ENCODE data around the gene ALDH1A2. TPM values are rescaled to one million over a fixed set of nuclear protein-coding genes. Genes with fewer than 3 reads are reported as not detected.
"Not testable (repeated sequence)": the region's sequence is repeated elsewhere in the genome, so short reads cannot be mapped to it uniquely, and the experiment has no call there.

The ALDH1A2 gene
- total RNA-seq, 2 donors from 2014 or later, result not detected

GRCh38 chr15:58044551-58044950 lies 21.0 kb downstream of the ALDH1A2 start:
- Mint-ChIP-seq H3K4me3 (no peak overlapping the region), H3K4me1 (ENCODE audit: low read depth in 2 of 2) (no peaks in the 10 kb centered on the region), H3K36me3 (no peaks in the 10 kb centered on the region), H3K27ac (no peak overlapping the region), H3K27me3 (peaks cover 26 to 65% of the 10 kb centered on the region in 2 donors), H3K9me3 (no peaks in the 10 kb centered on the region)
- ATAC-seq, result no peak
- no peak for DNase-seq (ENCODE audit: low spot score)

DNA sequence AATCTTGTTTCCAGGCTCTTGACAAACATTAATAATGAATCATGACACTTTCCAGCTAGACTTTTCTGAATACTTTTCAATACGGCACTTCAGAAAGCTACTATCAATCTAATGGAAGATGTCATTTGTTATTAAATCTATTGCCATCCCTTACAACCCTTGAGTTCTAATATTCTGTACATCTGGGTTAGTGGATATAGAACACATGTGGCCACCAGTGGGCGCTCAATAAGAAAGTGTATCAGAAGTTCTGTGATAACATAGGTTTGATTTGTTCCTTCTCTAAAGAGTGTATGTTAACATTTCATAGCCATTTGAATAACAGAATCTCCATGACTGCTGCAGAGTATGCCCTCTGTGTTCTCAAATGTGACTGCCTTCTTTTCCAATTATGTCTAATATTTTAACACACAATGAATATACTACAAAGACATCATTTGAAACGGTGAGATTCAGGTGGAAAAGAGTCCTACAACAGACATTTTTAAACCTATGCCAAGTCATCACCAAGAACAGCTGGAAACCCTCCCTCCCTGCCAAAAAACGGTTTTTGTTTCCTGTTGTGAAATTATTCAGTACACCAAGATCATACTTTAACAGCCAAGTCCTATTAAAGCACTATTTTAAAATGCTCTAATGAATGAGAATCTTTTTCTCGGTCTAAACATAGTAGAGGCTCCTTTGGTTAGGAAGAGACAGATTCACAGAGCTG lies 22.2 kb downstream of the ALDH1A2 start:
- ATAC-seq (no peak), DNase-seq (ENCODE audit: low spot score) (no peak)
- Mint-ChIP-seq H3K27ac (no peak overlapping the region), H3K9me3 (no peaks in the 10 kb centered on the region), H3K36me3 (no peaks in the 10 kb centered on the region), H3K27me3 (peaks cover 26 to 64% of the 10 kb centered on the region in 2 donors), H3K4me1 (ENCODE audit: low read depth in 2 of 2) (no peaks in the 10 kb centered on the region), H3K4me3 (no peak overlapping the region)

DNA sequence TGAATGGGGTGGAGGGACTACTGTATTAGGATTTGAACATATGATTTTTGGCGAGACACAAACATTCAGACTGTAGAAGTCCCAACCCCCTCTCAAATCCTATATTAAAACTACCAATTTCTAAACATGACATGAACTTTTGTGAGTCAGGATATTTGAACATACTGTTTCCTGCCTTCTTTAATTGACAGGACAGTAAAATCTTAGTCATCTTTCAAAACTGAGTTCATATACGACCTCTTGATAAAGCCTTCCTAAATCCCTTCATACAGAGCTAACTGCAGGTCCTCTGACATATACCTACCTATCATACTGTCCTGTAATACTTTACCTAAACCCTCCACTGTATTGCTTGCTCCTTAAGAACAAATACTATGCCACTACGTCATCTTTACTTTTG lies 23.5 kb downstream of the ALDH1A2 start:
- no peak for DNase-seq (ENCODE audit: low spot score)
- H3K4me3 Mint-ChIP-seq, result no peak overlapping the region
- H3K27me3 Mint-ChIP-seq, result peaks cover 33 to 68% of the 10 kb centered on the region in 2 donors
- H3K9me3 Mint-ChIP-seq, result no peaks in the 10 kb centered on the region
- no peaks in the 10 kb centered on the region for H3K4me1 Mint-ChIP-seq (ENCODE audit: low read depth in 2 of 2)
- no peak overlapping the region for H3K27ac Mint-ChIP-seq
- H3K36me3 Mint-ChIP-seq, result no peaks in the 10 kb centered on the region
- ATAC-seq, result no peak

- DNase-seq (ENCODE audit: low spot score), result no peak
- no peaks in the 10 kb centered on the region for H3K9me3 Mint-ChIP-seq
- H3K4me1 Mint-ChIP-seq (ENCODE audit: low read depth in 2 of 2), result no peaks in the 10 kb centered on the region
- H3K4me3 Mint-ChIP-seq, result no peak overlapping the region
- H3K27ac Mint-ChIP-seq, result no peak overlapping the region
- no peaks in the 10 kb centered on the region for H3K36me3 Mint-ChIP-seq
- peaks cover 35 to 72% of the 10 kb centered on the region in 2 donors for H3K27me3 Mint-ChIP-seq
- ATAC-seq, result no peak
These were observed 25.4 kb downstream of the ALDH1A2 start for GRCh38 chr15:58040150-58040549.

- H3K27me3 Mint-ChIP-seq, result peaks cover 30 to 72% of the 10 kb centered on the region in 2 donors
- DNase-seq (ENCODE audit: low spot score) (no peak), ATAC-seq (no peak)
- H3K9me3 Mint-ChIP-seq, result no peaks in the 10 kb centered on the region
- H3K36me3 Mint-ChIP-seq, result no peaks in the 10 kb centered on the region
- no peak overlapping the region for H3K27ac Mint-ChIP-seq
- no peak overlapping the region for H3K4me3 Mint-ChIP-seq
- H3K4me1 Mint-ChIP-seq (ENCODE audit: low read depth in 2 of 2), result no peaks in the 10 kb centered on the region
These were observed 26.2 kb downstream of the ALDH1A2 start for GRCh38 chr15:58039079-58040035.

DNA sequence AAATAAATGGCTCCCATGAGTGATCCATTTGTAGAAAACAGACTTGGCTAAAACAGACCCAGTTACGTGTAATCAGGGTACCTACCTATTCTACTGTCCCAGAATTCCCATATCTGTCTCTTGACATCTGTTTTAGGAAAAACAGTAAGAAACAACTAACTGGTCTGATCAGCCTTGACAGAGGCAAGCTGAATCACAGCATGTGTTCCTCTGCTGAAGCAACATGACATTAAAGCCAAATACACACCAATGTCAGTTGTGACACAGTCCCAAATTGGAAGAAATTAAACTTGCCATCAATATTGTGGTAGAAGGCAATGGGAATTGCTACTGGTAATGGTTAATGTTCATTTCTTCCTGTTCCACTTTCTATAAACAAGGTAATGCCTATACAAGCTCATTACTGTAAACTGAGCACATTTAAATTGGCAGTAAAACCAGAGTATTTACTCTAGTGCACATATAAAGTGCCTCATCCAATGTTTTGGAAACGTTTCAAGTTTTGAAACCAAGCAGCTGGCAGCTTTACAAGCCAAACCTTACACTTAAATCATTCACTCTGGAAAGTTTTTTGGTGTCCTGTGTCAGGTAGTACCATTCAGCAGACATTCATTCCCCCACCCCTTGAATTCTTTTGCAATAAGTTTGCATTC lies 27.0 kb downstream of the ALDH1A2 start:
- Mint-ChIP-seq H3K9me3 (no peaks in the 10 kb centered on the region), H3K36me3 (no peaks in the 10 kb centered on the region), H3K27ac (no peak overlapping the region), H3K4me3 (no peak overlapping the region), H3K27me3 (peaks cover 28 to 68% of the 10 kb centered on the region in 2 donors), H3K4me1 (ENCODE audit: low read depth in 2 of 2) (no peaks in the 10 kb centered on the region)
- ATAC-seq (no peak), DNase-seq (ENCODE audit: low spot score) (no peak)

GRCh38 chr15:58037723-58038301 lies 27.7 kb downstream of the ALDH1A2 start:
- Mint-ChIP-seq H3K9me3 (no peaks in the 10 kb centered on the region), H3K36me3 (no peaks in the 10 kb centered on the region), H3K27me3 (peaks cover 28 to 65% of the 10 kb centered on the region in 2 donors), H3K27ac (no peak overlapping the region), H3K4me1 (ENCODE audit: low read depth in 2 of 2) (no peaks in the 10 kb centered on the region), H3K4me3 (no peak overlapping the region)
- no peak for DNase-seq (ENCODE audit: low spot score)
- no peak for ATAC-seq

DNA sequence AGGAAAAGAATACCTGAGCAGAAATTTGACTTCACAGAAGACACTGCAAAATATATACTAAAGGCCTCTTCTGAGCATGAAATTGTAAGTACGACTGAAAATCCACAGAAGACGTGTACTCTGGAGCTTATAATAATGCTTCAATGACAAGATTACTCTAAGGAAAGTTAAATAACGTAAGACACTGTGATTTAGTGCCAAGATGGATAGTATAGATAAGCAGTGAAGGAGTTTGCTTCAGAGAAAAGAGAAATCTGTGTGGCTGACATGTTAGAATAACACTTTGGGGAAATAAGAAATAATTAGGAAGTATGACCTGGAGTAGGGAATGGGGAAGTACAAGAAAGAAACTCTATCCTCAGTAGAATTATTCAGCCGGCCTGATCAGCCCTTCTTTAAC lies 28.9 kb downstream of the ALDH1A2 start:
- Mint-ChIP-seq H3K27ac (no peak overlapping the region), H3K27me3 (peaks cover 25 to 53% of the 10 kb centered on the region in 2 donors), H3K4me1 (ENCODE audit: low read depth in 2 of 2) (no peaks in the 10 kb centered on the region), H3K9me3 (no peaks in the 10 kb centered on the region), H3K4me3 (no peak overlapping the region), H3K36me3 (no peaks in the 10 kb centered on the region)
- DNase-seq (ENCODE audit: low spot score) (no peak), ATAC-seq (no peak)

GRCh38 chr15:58028392-58028791 lies 37.1 kb downstream of the ALDH1A2 start:
- peaks cover 17 to 36% of the 10 kb centered on the region in 2 donors for H3K27me3 Mint-ChIP-seq
- peaks cover 19% of the 10 kb centered on the region for H3K9me3 Mint-ChIP-seq
- peaks cover 47% of the 10 kb centered on the region for H3K36me3 Mint-ChIP-seq
- H3K4me1 Mint-ChIP-seq (ENCODE audit: low read depth in 2 of 2); H3K27ac Mint-ChIP-seq; DNase-seq (ENCODE audit: low spot score); H3K4me3 Mint-ChIP-seq; ATAC-seq: not testable (repeated sequence)

DNA sequence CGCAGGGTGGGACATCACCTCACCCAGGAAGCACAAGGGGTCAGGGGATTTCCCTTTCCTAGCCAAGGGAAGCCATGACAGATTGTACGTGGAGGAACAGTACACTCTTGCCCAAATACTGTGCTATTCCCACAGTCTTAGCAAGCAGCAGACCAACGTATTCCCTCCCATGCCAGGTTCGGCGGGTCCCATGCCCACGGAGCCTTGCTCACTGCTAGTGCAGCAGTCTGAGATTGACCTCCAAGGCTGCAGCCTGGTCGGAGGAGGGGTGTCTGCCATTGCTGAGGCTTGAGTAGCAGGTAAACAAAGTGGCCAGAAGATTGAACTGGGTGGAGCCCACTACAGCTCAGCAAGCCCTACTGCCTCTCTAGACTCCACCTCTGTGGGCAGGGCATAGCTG lies 39.0 kb downstream of the ALDH1A2 start:
- no peak overlapping the region for H3K27ac Mint-ChIP-seq
- peaks cover 27 to 49% of the 10 kb centered on the region in 2 donors for H3K27me3 Mint-ChIP-seq
- ATAC-seq (no peak), DNase-seq (ENCODE audit: low spot score) (no peak)
- peaks cover 25% of the 10 kb centered on the region for H3K9me3 Mint-ChIP-seq
- H3K4me1 Mint-ChIP-seq (ENCODE audit: low read depth in 2 of 2), result no peaks in the 10 kb centered on the region
- H3K4me3 Mint-ChIP-seq, result no peak overlapping the region
- H3K36me3 Mint-ChIP-seq, result peaks cover 56% of the 10 kb centered on the region

- Mint-ChIP-seq H3K9me3 (peaks cover 25% of the 10 kb centered on the region), H3K4me1 (ENCODE audit: low read depth in 2 of 2) (no peaks in the 10 kb centered on the region), H3K4me3 (no peak overlapping the region), H3K27me3 (peaks cover 32 to 54% of the 10 kb centered on the region in 2 donors), H3K36me3 (peaks cover 56% of the 10 kb centered on the region), H3K27ac (no peak overlapping the region)
- DNase-seq (ENCODE audit: low spot score) (no peak), ATAC-seq (no peak)
These were observed 39.5 kb downstream of the ALDH1A2 start for GRCh38 chr15:58026051-58026450.

DNA sequence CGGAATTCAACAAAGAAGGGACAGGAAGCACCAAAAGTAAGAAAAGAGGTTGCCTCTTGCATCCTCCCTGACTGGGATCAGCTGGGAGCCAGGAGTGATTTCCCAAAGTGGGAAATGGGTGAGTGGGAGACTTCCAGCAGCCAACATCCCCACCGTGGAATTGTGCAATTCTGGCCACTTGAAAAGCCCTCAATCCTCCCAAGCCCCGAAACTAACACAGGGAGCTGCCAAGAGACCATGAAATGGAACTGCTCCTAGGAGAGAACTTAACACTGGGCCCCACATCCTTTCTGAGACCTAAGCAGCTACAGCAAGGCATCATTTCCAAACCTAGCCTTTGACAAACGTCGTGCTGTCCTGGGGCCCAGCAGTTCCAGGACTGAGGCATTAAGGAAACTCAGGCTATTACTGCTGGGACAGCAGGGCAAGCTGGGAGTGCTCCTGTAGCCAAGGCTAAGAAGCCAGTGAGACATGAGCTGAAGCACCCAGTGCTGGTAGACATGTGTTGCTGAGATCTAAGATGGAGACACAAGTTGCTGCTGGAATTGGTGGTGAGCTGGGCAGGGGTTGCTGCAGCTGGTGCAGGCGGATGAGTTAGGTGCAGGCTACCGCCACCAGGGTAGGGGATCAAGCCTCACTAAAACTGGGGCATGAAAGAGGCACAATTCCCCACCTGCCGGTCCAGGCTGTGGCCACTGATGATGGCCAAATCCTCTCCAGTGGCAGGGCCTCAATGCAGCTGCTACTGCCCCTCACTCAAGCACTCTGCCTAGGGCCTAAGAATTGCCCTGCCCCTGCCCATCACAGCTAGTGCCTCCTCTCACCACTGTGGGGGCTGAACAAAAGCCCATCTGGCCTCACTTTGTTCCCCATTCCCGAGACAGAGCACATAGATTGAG lies 43.9 kb downstream of the ALDH1A2 start:
- Mint-ChIP-seq H3K9me3 (peaks cover 17% of the 10 kb centered on the region), H3K27me3 (peaks cover 28 to 35% of the 10 kb centered on the region in 2 donors), H3K4me3 (no peak overlapping the region), H3K4me1 (ENCODE audit: low read depth in 2 of 2) (no peaks in the 10 kb centered on the region), H3K27ac (no peak overlapping the region), H3K36me3 (peaks cover 38% of the 10 kb centered on the region)
- no peak for ATAC-seq
- DNase-seq (ENCODE audit: low spot score), result no peak
